ENCODE data around the gene QRFP.

- TF ChIP-seq CTCF (conservative IDR thresholded peaks at IDR 0.05 in 1 of 2, IDR thresholded peaks at IDR 0.05 in 1 of 2; ENCODE audit: low read depth in 1 of 2, low read length in 2 of 2) (no peak), EZH2 (IDR thresholded peaks at IDR 0.05; ENCODE audit: low read length, missing control alignments) (no peak)
Measured at GRCh38 chr9:130872912-130873503, 23.6 kb downstream of the QRFP start.

Measured in fibroblast of lung (primary cell).